A549 (cell line): ENCODE measurements around the gene GAS2L2. TPM values are rescaled to one million over a fixed set of nuclear protein-coding genes. Genes with fewer than 3 reads are reported as not detected.

Experiments used
- ATAC-seq, 2 experiments: fragments of 200-7000 bp in 1 of 2; fragments of >200 bp in 1 of 2; cut with Nextera tagmentation in 1 of 2; cut with Tn5 transposase in 1 of 2; 3 replicates each; pipeline versions ENCODE4 v1.8.0 to v1.9.1; 2018 to 2020; ENCODE audit warnings: mild to moderate bottlenecking in 1 of 2, moderate library complexity in 1 of 2
- CTCF ChIA-PET: fragments of 300-600 bp; sonication (Branson Sonifier 250); formaldehyde crosslinking; extraction: SDS; loops from one replicate; lab custom pipeline; 2021; ENCODE audit warnings: antibody characterized with exemption, inconsistent platforms; lab: Yijun Ruan, JAX
- POLR2A ChIA-PET: fragments of 350-600 bp; formaldehyde crosslinking; extraction: SDS; loops from one replicate; lab custom pipeline; 2021; ENCODE audit warnings: antibody characterized with exemption, inconsistent platforms; lab: Yijun Ruan, JAX
- DNase-seq, 2 experiments: peaks; one replicate each; pipeline versions ENCODE4 v3.0.0 to v3.0.0-alpha.2; 2011 to 2016; ENCODE audit warnings: low read depth in 1 of 2, low spot score in 1 of 2
- FAIRE-seq: peaks from 2 replicates; lab custom pipeline; 2011; peaks lifted over from hg19 to GRCh38; lab: Jason Lieb, UNC
- H3K27ac ChIP-seq, 2 experiments: fragments of >200 bp; sonication (Bioruptor Twin); formaldehyde crosslinking; 3 replicates each; pipeline ENCODE4 v1.5.1; 2016 to 2017
- H3K4me1 ChIP-seq: fragments of >200 bp; sonication (Bioruptor Twin); formaldehyde crosslinking; 3 replicates; pipeline ENCODE4 v1.6.1; 2016
- H3K4me2 ChIP-seq: fragments of >200 bp; sonication (Bioruptor Twin); formaldehyde crosslinking; 3 replicates; pipeline ENCODE4 v1.6.1; 2016
- H3K4me3 ChIP-seq: fragments of >200 bp; sonication (Bioruptor Twin); formaldehyde crosslinking; 3 replicates; pipeline ENCODE4 v1.5.1; 2016
- H3K9me3 ChIP-seq: fragments of >200 bp; sonication (Bioruptor Twin); formaldehyde crosslinking; 3 replicates; pipeline ENCODE4 v1.6.1; 2016
- ATOH8 ChIP-seq: fragments of 250-450 bp; sonication (Bioruptor Pico); IDR thresholded peaks from 2 replicates; pipeline ENCODE4 v1.5.0; 2020; ENCODE audit warnings: low read depth, mild to moderate bottlenecking, moderate library complexity
- BCL3 ChIP-seq: fragments of >200 bp; sonication (Bioruptor Twin); formaldehyde crosslinking; IDR thresholded peaks from 3 replicates; pipeline ENCODE4 v1.6.1; 2016
- CBX2 ChIP-seq: fragments of 200-600 bp; sonication (generic); IDR thresholded peaks from 2 replicates; pipeline ENCODE4 v1.6.1; 2016; ENCODE audit warnings: low read depth, mild to moderate bottlenecking, borderline replicate concordance
- CBX8 ChIP-seq: fragments of 200-600 bp; sonication (generic); IDR thresholded peaks from 2 replicates; pipeline ENCODE4 v1.6.1; 2016
- CEBPB ChIP-seq, 2 experiments: fragments of >200 bp in 1 of 2; sonication (Bioruptor Twin) in 1 of 2; formaldehyde crosslinking in 1 of 2; IDR thresholded peaks; 2 replicates each; pipeline ENCODE4 v1.6.1; 2012 to 2016
- CHD2 ChIP-seq: fragments of 150-350 bp; IDR thresholded peaks from 2 replicates; pipeline ENCODE4 v1.6.1; 2014; ENCODE audit warnings: low read length; ENCODE audit not compliant: partially characterized antibody
- EHF ChIP-seq: fragments of 250-450 bp; sonication (Bioruptor Pico); IDR thresholded peaks from 2 replicates; pipeline ENCODE4 v1.5.0; 2020; ENCODE audit warnings: mild to moderate bottlenecking
- EHMT2 ChIP-seq: fragments of 200-600 bp; sonication (generic); IDR thresholded peaks from 2 replicates; pipeline ENCODE4 v1.6.1; 2016; ENCODE audit warnings: antibody characterized with exemption, low read depth, mild to moderate bottlenecking, moderate library complexity
- ELK1 ChIP-seq: fragments of 150-350 bp; IDR thresholded peaks from 2 replicates; pipeline ENCODE4 v1.6.1; 2014; ENCODE audit warnings: low read depth, mild to moderate bottlenecking, low read length
- EP300 ChIP-seq, 2 experiments: fragments of >200 bp; sonication (Bioruptor Twin); formaldehyde crosslinking; IDR thresholded peaks; 2 replicates in 1 of 2; 3 replicates in 1 of 2; pipeline ENCODE4 v1.6.1; 2016 to 2017
- ESRRA ChIP-seq: fragments of 150-350 bp; IDR thresholded peaks from 2 replicates; pipeline ENCODE4 v1.6.1; 2014; ENCODE audit warnings: mild to moderate bottlenecking, low read length, borderline replicate concordance
- FOSB ChIP-seq: fragments of 250-450 bp; sonication (Bioruptor Pico); IDR thresholded peaks from 2 replicates; pipeline ENCODE4 v1.5.0; 2020; ENCODE audit warnings: mild to moderate bottlenecking, moderate library complexity
- FOXS1 ChIP-seq: fragments of 250-450 bp; sonication (Bioruptor Pico); IDR thresholded peaks from 2 replicates; pipeline ENCODE4 v1.5.0; 2020; ENCODE audit warnings: mild to moderate bottlenecking, moderate library complexity
- GATA3 ChIP-seq: IDR thresholded peaks from 2 replicates; pipeline ENCODE4 v1.6.1; 2012; ENCODE audit warnings: borderline replicate concordance
- HDAC2 ChIP-seq: fragments of 200-600 bp; sonication (generic); IDR thresholded peaks from 2 replicates; pipeline ENCODE4 v1.6.1; 2016
- HMGXB4 ChIP-seq: fragments of 250-450 bp; sonication (Bioruptor Pico); IDR thresholded peaks from 2 replicates; pipeline ENCODE4 v1.5.0; 2021; ENCODE audit warnings: mild to moderate bottlenecking, moderate library complexity, borderline replicate concordance
- HOXA7 ChIP-seq: fragments of 250-450 bp; sonication (Bioruptor Pico); IDR thresholded peaks from 2 replicates; pipeline ENCODE4 v1.5.0; 2020; ENCODE audit warnings: mild to moderate bottlenecking, moderate library complexity
- HOXB13 ChIP-seq: fragments of 250-450 bp; sonication (Bioruptor Pico); IDR thresholded peaks from 2 replicates; pipeline ENCODE4 v1.5.0; 2020; ENCODE audit warnings: low read depth, mild to moderate bottlenecking, moderate library complexity
- HOXB5 ChIP-seq: fragments of 250-450 bp; sonication (Bioruptor Pico); IDR thresholded peaks from 2 replicates; pipeline ENCODE4 v1.5.0; 2020; ENCODE audit warnings: mild to moderate bottlenecking, moderate library complexity
- KDM1A ChIP-seq: fragments of 200-600 bp; sonication (generic); IDR thresholded peaks from 2 replicates; pipeline ENCODE4 v1.6.1; 2016; ENCODE audit warnings: low read depth, mild to moderate bottlenecking
- KDM5A ChIP-seq: fragments of 200-600 bp; sonication (generic); IDR thresholded peaks from 2 replicates; pipeline ENCODE4 v1.6.1; 2016; ENCODE audit warnings: antibody characterized with exemption, mild to moderate bottlenecking
- MYC ChIP-seq: IDR thresholded peaks from 2 replicates; pipeline ENCODE4 v1.6.1; 2012; ENCODE audit warnings: mild to moderate bottlenecking, inconsistent platforms, low read length, improper control_type of control experiment, borderline replicate concordance
- NPAS2 ChIP-seq: fragments of 250-450 bp; sonication (Bioruptor Pico); IDR thresholded peaks from 2 replicates; pipeline ENCODE4 v1.8.0; 2022; ENCODE audit warnings: mild to moderate bottlenecking, moderate library complexity, borderline replicate concordance
- NR3C1 ChIP-seq: fragments of >200 bp; sonication (Bioruptor Twin); formaldehyde crosslinking; IDR thresholded peaks from 3 replicates; pipeline ENCODE4 v1.6.1; 2017
- PHF8 ChIP-seq: fragments of 200-600 bp; sonication (generic); IDR thresholded peaks from 2 replicates; pipeline ENCODE4 v1.6.1; 2016; ENCODE audit warnings: low read depth, mild to moderate bottlenecking, antibody characterized with exemption, moderate library complexity, borderline replicate concordance
- POLR2AphosphoS2 ChIP-seq: conservative IDR thresholded peaks from 2 replicates; pipeline ENCODE4 v1.6.1; 2012; ENCODE audit warnings: low read length, improper control_type of control experiment, inconsistent platforms
- RFX5 ChIP-seq: fragments of 450-650 bp; IDR thresholded peaks from 2 replicates; pipeline ENCODE4 v1.7.1; 2014; ENCODE audit warnings: antibody characterized with exemption, mild to moderate bottlenecking, moderate library complexity
- RNF2 ChIP-seq: fragments of 200-600 bp; sonication (generic); IDR thresholded peaks from 2 replicates; pipeline ENCODE4 v1.6.1; 2016; ENCODE audit warnings: low read depth, mild to moderate bottlenecking, antibody characterized with exemption, moderate library complexity, borderline replicate concordance
- SMC3 ChIP-seq: fragments of >200 bp; sonication (Bioruptor Twin); formaldehyde crosslinking; IDR thresholded peaks from 3 replicates; pipeline ENCODE4 v1.6.1; 2018; ENCODE audit warnings: inconsistent platforms
- TP53 ChIP-seq: fragments of 250-450 bp; sonication (Bioruptor Pico); IDR thresholded peaks from 2 replicates; pipeline ENCODE4 v1.5.0; 2021; ENCODE audit warnings: mild to moderate bottlenecking, moderate library complexity
- ZC3H11A ChIP-seq: fragments of 450-650 bp; IDR thresholded peaks from 2 replicates; pipeline ENCODE4 v1.6.1; 2014; ENCODE audit warnings: antibody characterized with exemption, mild to moderate bottlenecking
- ZFP36 ChIP-seq: fragments of 450-650 bp; IDR thresholded peaks from 2 replicates; pipeline ENCODE4 v1.6.1; 2014; ENCODE audit warnings: borderline replicate concordance; ENCODE audit not compliant: partially characterized antibody
- ZNF302 ChIP-seq: fragments of 250-450 bp; sonication (Bioruptor Pico); IDR thresholded peaks from 2 replicates; pipeline ENCODE4 v1.9.0; 2021; ENCODE audit warnings: inconsistent platforms, mild to moderate bottlenecking, moderate library complexity
- WGBS: methylation state at CpG from one replicate; pipeline ENCODE4 v1.1.6; 2017; ENCODE audit errors: missing lambda C conversion rate; 5-methylcytosine and 5-hydroxymethylcytosine counted together
- polyA plus RNA-seq, 4 experiments: library from polyadenylated mRNA; depleted of rRNA in 3 of 4; stranded (reverse); fragments of >200 nt; fragmentation: RNase III in 1 of 4; extraction: RNeasy Plus Mini Kit Qiagen cat#74134 plus additional on column Dnase treatment in 1 of 4; gene quantifications; 2 replicates in 3 of 4; 3 replicates in 1 of 4; pipeline ENCODE4 v1.2.3, GENCODE V29; 2011 to 2017

Gene GAS2L2
- polyA plus RNA-seq, 2 of the 4 experiments (the other 2 are of a cell fraction): 0.06 to 0.15 TPM

- Histone ChIP-seq H3K9me3 (no peaks in the 10 kb centered on the region), H3K4me2 (peak overlapping the region; percentile 23; the same call in 2 of the 3 replicates), H3K4me1 (peaks cover 35% of the 10 kb centered on the region), H3K4me3 (no peak overlapping the region), H3K27ac (peak overlapping the region; percentile 28 to 67; a peak in 3 of 6 replicates)
- FAIRE-seq: no peak
- 66% methylated on average over 5 of the region's 5 CpGs for WGBS
- ChIA-PET POLR2A (no interaction called here), CTCF (interaction anchor here (1.2 to 43.9 kb wide), 4 partner anchors 12 to 31 kb away, joined by 4 to 2039 read pairs (median 566); partner anchors contain the start of genes C17orf50, GAS2L2, MMP28 and TAF15)
- no peak for ATAC-seq
- no peak for DNase-seq
- TF ChIP-seq EHMT2 (no peak), RNF2 (no peak), PHF8 (no peak), HOXA7 (CRISPR knock-in tag) (no peak), MYC (no peak), NR3C1 (no peak), POLR2AphosphoS2 (no peak), ATOH8 (no peak), ZC3H11A (no peak), EP300 (IDR thresholded peaks at IDR 0.05) (no peak), FOXS1 (CRISPR knock-in tag) (no peak), KDM1A (no peak), KDM5A (no peak), ELK1 (no peak), TP53 (no peak), FOSB (CRISPR knock-in tag) (no peak), GATA3 (no peak), NPAS2 (CRISPR knock-in tag) (no peak), HOXB5 (CRISPR knock-in tag) (no peak), SMC3 (no peak)
These were observed 22.0 kb upstream of the GAS2L2 start for GRCh38 chr17:35775039-35775438.

- FAIRE-seq (no peak), DNase-seq (no peak), ATAC-seq (peak in 1 of 2 experiments; percentile 36; a peak in 2 of 6 replicates)
- Histone ChIP-seq H3K27ac (peak overlapping the region; percentile 28 to 67; a peak in 3 of 6 replicates), H3K4me2 (peak overlapping the region; percentile 23; the same call in 2 of the 3 replicates), H3K9me3 (no peaks in the 10 kb centered on the region), H3K4me3 (no peak overlapping the region), H3K4me1 (peaks cover 35% of the 10 kb centered on the region)
- TF ChIP-seq CEBPB (IDR thresholded peaks at IDR 0.05) (no peak), CHD2 (no peak), EHMT2 (no peak), ESRRA (no peak), BCL3 (no peak), RFX5 (no peak), FOXS1 (CRISPR knock-in tag) (no peak), NR3C1 (no peak), CBX2 (no peak), ZFP36 (no peak), EHF (CRISPR knock-in tag) (no peak), CBX8 (no peak), KDM5A (no peak), ATOH8 (no peak), KDM1A (no peak), HDAC2 (no peak), GATA3 (no peak), HMGXB4 (CRISPR knock-in tag) (no peak), ZNF302 (CRISPR knock-in tag) (no peak), HOXB13 (no peak)
- CTCF ChIA-PET: interaction anchor here (0.6 to 43.9 kb wide), 3 partner anchors 12 to 32 kb away, joined by 3 to 2039 read pairs (median 1116); partner anchors contain the start of genes C17orf50, GAS2L2, MMP28 and TAF15
- POLR2A ChIA-PET: no interaction called here
- WGBS: 72% methylated on average over 5 of the region's 5 CpGs
These were observed 21.5 kb upstream of the GAS2L2 start for GRCh38 chr17:35774499-35774898.
